H1 (cell line): ENCODE results near the gene PITPNC1. TPM values are rescaled to one million over a fixed set of nuclear protein-coding genes. Genes with fewer than 3 reads are reported as not detected.

ENCODE experiments used
- CTCF ChIA-PET: fragments of 300-600 bp; sonication (Branson Sonifier 250); formaldehyde crosslinking; loops from one replicate; lab custom pipeline; 2021; ENCODE audit not compliant: partially characterized antibody; lab: Charles Lee
- POLR2A ChIA-PET: fragments of 300-600 bp; sonication (Branson Sonifier 250); formaldehyde crosslinking; loops from one replicate; lab custom pipeline; 2021; ENCODE audit warnings: inconsistent platforms; ENCODE audit not compliant: partially characterized antibody; lab: Charles Lee
- DNase-seq, 2 experiments: peaks; one replicate each; pipeline versions ENCODE4 v3.0.0 to v3.0.0-alpha.2; 2010 to 2022; ENCODE audit warnings: low spot score in 2 of 2, low read depth in 1 of 2, mixed read lengths in 1 of 2
- FAIRE-seq: peaks from 2 replicates; lab custom pipeline; 2011; peaks lifted over from hg19 to GRCh38; lab: Jason Lieb, UNC
- H2AFZ ChIP-seq: 2 replicates; pipeline ENCODE4 v1.8.1; 2012; ENCODE audit warnings: low read length, inconsistent platforms
- H2AK5ac ChIP-seq: 2 replicates; pipeline ENCODE4 v1.6.1; 2013; ENCODE audit warnings: low read depth, low read length
- H2BK120ac ChIP-seq: replicated peaks from 2 replicates; pipeline ENCODE3; 2013; ENCODE audit warnings: low read depth, low read length, inconsistent platforms
- H2BK12ac ChIP-seq: 2 replicates; pipeline ENCODE4 v1.6.1; 2013; ENCODE audit warnings: low read depth, low read length
- H2BK15ac ChIP-seq: 2 replicates; pipeline ENCODE4 v1.6.1; 2013; ENCODE audit warnings: low read length
- H2BK20ac ChIP-seq: 2 replicates; pipeline ENCODE4 v1.6.1; 2013; ENCODE audit warnings: low read length
- H2BK5ac ChIP-seq: 2 replicates; pipeline ENCODE4 v1.6.1; 2013; ENCODE audit warnings: low read depth, low read length
- H3K14ac ChIP-seq: 2 replicates; pipeline ENCODE4 v1.6.1; 2013; ENCODE audit warnings: inconsistent platforms; ENCODE audit not compliant: insufficient read length
- H3K18ac ChIP-seq: 2 replicates; pipeline ENCODE4 v1.6.1; 2013; ENCODE audit warnings: low read length; ENCODE audit errors: extremely low read depth
- H3K23ac ChIP-seq: 2 replicates; pipeline ENCODE4 v1.6.1; 2013; ENCODE audit warnings: inconsistent platforms; ENCODE audit not compliant: insufficient read length
- H3K23me2 ChIP-seq: 2 replicates; pipeline ENCODE4 v1.6.1; 2013; ENCODE audit warnings: low read depth, low read length
- H3K27ac ChIP-seq: 2 replicates; pipeline ENCODE4 v1.6.1; 2011; ENCODE audit warnings: low read depth, low read length, inconsistent platforms
- H3K27me3 ChIP-seq, 4 experiments: replicated peaks in 1 of 4; 1 replicate in 1 of 4; 2 replicates in 3 of 4; pipeline versions ENCODE4 v1.6.1 to v1.8.1; 2011 to 2013; ENCODE audit warnings: low read length in 3 of 4, mild to moderate bottlenecking in 3 of 4, inconsistent platforms in 2 of 4, mixed read lengths in 2 of 4, moderate library complexity in 1 of 4; ENCODE audit not compliant: control insufficient read depth in 3 of 4, insufficient read depth in 3 of 4; ENCODE audit errors: extremely low read depth in 1 of 4
- H3K36me3 ChIP-seq, 4 experiments: 2 replicates each; pipeline versions ENCODE4 v1.6.1 to v1.8.1; 2011 to 2013; ENCODE audit warnings: mild to moderate bottlenecking in 4 of 4, low read length in 3 of 4, moderate library complexity in 2 of 4, control low read depth in 1 of 4, inconsistent platforms in 1 of 4; ENCODE audit not compliant: insufficient read depth in 4 of 4, control insufficient read depth in 2 of 4
- H3K4ac ChIP-seq: replicated peaks from 2 replicates; pipeline ENCODE3; 2013; ENCODE audit warnings: low read length, low read depth, mixed read lengths, inconsistent platforms; ENCODE audit not compliant: insufficient read length
- H3K4me1 ChIP-seq, 4 experiments: replicated peaks in 1 of 4; 1 replicate in 1 of 4; 2 replicates in 3 of 4; pipeline versions ENCODE4 v1.6.1 to v1.8.1; 2011 to 2013; ENCODE audit warnings: low read length in 3 of 4, inconsistent platforms in 2 of 4, mixed read lengths in 1 of 4; ENCODE audit not compliant: insufficient read depth in 4 of 4, control insufficient read depth in 3 of 4
- H3K4me2 ChIP-seq, 2 experiments: 2 replicates each; pipeline versions ENCODE4 v1.6.1 to v1.8.1; 2011 to 2013; ENCODE audit warnings: low read depth in 2 of 2, low read length in 2 of 2, control low read depth in 1 of 2, inconsistent platforms in 1 of 2, mild to moderate bottlenecking in 1 of 2; ENCODE audit not compliant: insufficient read depth in 1 of 2
- H3K4me3 ChIP-seq, 4 experiments: fragments of 200-600, 300-600 bp in 1 of 4; sonication (generic), shearing (Covaris generic), sonication (Bioruptor Twin) in 1 of 4; 2 replicates each; pipeline versions ENCODE4 v1.5.1 to v1.8.1; 2011 to 2016; ENCODE audit warnings: low read length in 4 of 4, low read depth in 3 of 4, control low read depth in 2 of 4, inconsistent platforms in 2 of 4, mild to moderate bottlenecking in 2 of 4, mixed read lengths in 1 of 4, moderate library complexity in 1 of 4; ENCODE audit not compliant: insufficient read depth in 2 of 4; ENCODE audit errors: extremely low read depth in 1 of 4
- H3K56ac ChIP-seq: replicated peaks from 2 replicates; pipeline ENCODE3; 2013; ENCODE audit warnings: low read depth, mild to moderate bottlenecking, mixed read lengths, low read length, inconsistent platforms; ENCODE audit not compliant: insufficient read length
- H3K79me1 ChIP-seq: 2 replicates; pipeline ENCODE4 v1.6.1; 2013; ENCODE audit warnings: low read depth, low read length, control low read depth
- H3K79me2 ChIP-seq, 2 experiments: 2 replicates each; pipeline versions ENCODE4 v1.6.1 to v1.8.1; 2012 to 2013; ENCODE audit warnings: low read length in 2 of 2, mild to moderate bottlenecking in 2 of 2, inconsistent platforms in 1 of 2; ENCODE audit not compliant: insufficient read depth in 2 of 2, control insufficient read depth in 1 of 2
- H3K9ac ChIP-seq, 4 experiments: replicated peaks in 1 of 4; 1 replicate in 1 of 4; 2 replicates in 3 of 4; pipeline versions ENCODE4 v1.6.1 to v1.8.1; 2011 to 2013; ENCODE audit warnings: low read depth in 3 of 4, low read length in 3 of 4, control low read depth in 2 of 4, mild to moderate bottlenecking in 2 of 4, moderate library complexity in 2 of 4, inconsistent platforms in 1 of 4; ENCODE audit errors: extremely low read depth in 1 of 4
- H3K9me3 ChIP-seq, 2 experiments: 2 replicates each; pipeline versions ENCODE4 v1.6.1 to v1.8.1; 2012 to 2013; ENCODE audit warnings: mild to moderate bottlenecking in 2 of 2, moderate library complexity in 2 of 2, control low read depth in 1 of 2, inconsistent platforms in 1 of 2, low read depth in 1 of 2, low read length in 1 of 2, mixed read lengths in 1 of 2; ENCODE audit not compliant: insufficient read depth in 2 of 2
- H4K20me1 ChIP-seq, 2 experiments: replicated peaks in 1 of 2; 2 replicates each; pipeline versions ENCODE3 to v1.8.1; 2011 to 2013; ENCODE audit warnings: inconsistent platforms in 2 of 2, low read length in 2 of 2, mild to moderate bottlenecking in 1 of 2; ENCODE audit not compliant: insufficient read depth in 2 of 2, control insufficient read depth in 1 of 2
- H4K5ac ChIP-seq: 2 replicates; pipeline ENCODE4 v1.6.1; 2013; ENCODE audit warnings: low read length, low read depth, mixed read lengths, inconsistent platforms; ENCODE audit not compliant: insufficient read length
- H4K8ac ChIP-seq: 2 replicates; pipeline ENCODE4 v1.8.0; 2013; ENCODE audit warnings: mild to moderate bottlenecking, moderate library complexity, low read length, inconsistent platforms; ENCODE audit not compliant: insufficient read depth; ENCODE audit errors: extremely low read depth
- H4K91ac ChIP-seq: replicated peaks from 2 replicates; pipeline ENCODE3; 2013; ENCODE audit warnings: low read length, mixed read lengths, inconsistent platforms; ENCODE audit not compliant: insufficient read length
- CHD1 ChIP-seq: IDR thresholded peaks from 2 replicates; pipeline ENCODE4 v1.6.1; 2012; ENCODE audit warnings: low read depth, low read length, improper control_type of control experiment
- CTBP2 ChIP-seq: IDR thresholded peaks from 2 replicates; pipeline ENCODE4 v1.7.0; 2011; ENCODE audit warnings: borderline replicate concordance, mild to moderate bottlenecking, moderate library complexity, mixed read lengths, low read length; ENCODE audit not compliant: insufficient read depth, insufficient read length
- EGR1 ChIP-seq: IDR thresholded peaks from 2 replicates; pipeline ENCODE4 v1.6.1; 2011; ENCODE audit warnings: low read depth, low read length, borderline replicate concordance
- EP300 ChIP-seq, 2 experiments: IDR thresholded peaks; 1 replicate in 1 of 2; 2 replicates in 1 of 2; pipeline ENCODE4 v1.6.1; 2011 to 2012; ENCODE audit warnings: low read depth in 2 of 2, low read length in 2 of 2, mild to moderate bottlenecking in 2 of 2, borderline replicate concordance in 1 of 2, inconsistent platforms in 1 of 2, moderate library complexity in 1 of 2
- RBBP5 ChIP-seq: IDR thresholded peaks from 2 replicates; pipeline ENCODE4 v1.7.1; 2012; ENCODE audit warnings: low read depth, mild to moderate bottlenecking, inconsistent platforms, low read length, moderate library complexity, borderline replicate concordance
- RNF2 ChIP-seq: fragments of 200-900, 300-1000 bp; sonication (generic); IDR thresholded peaks from 2 replicates; pipeline ENCODE4 v1.7.1; 2016; ENCODE audit warnings: borderline replicate concordance, low read depth, mild to moderate bottlenecking, antibody characterized with exemption, low read length; ENCODE audit not compliant: poor library complexity, severe bottlenecking; ENCODE audit errors: missing control alignments
- RXRA ChIP-seq: IDR thresholded peaks from 2 replicates; pipeline ENCODE4 v1.6.1; 2011; ENCODE audit warnings: low read depth, mild to moderate bottlenecking, low read length, moderate library complexity; ENCODE audit not compliant: insufficient read depth
- SAP30 ChIP-seq: fragments of 300-600 bp; sonication (generic); IDR thresholded peaks from 2 replicates; pipeline ENCODE4 v1.7.1; 2012; ENCODE audit warnings: low read length, moderate library complexity, mild to moderate bottlenecking, inconsistent platforms; ENCODE audit not compliant: insufficient read depth, insufficient replicate concordance
- SP1 ChIP-seq: IDR thresholded peaks from 2 replicates; pipeline ENCODE4 v1.6.1; 2011; ENCODE audit warnings: low read depth, low read length
- SRF ChIP-seq: IDR thresholded peaks from 2 replicates; pipeline ENCODE4 v1.6.1; 2011; ENCODE audit warnings: mild to moderate bottlenecking, low read depth, low read length, moderate library complexity
- SUZ12 ChIP-seq: fragments of 200-600 bp; sonication (generic); IDR thresholded peaks from 2 replicates; pipeline ENCODE4 v1.6.1; 2012; ENCODE audit warnings: mild to moderate bottlenecking, inconsistent platforms, low read length, moderate library complexity, mixed read lengths
- TAF1 ChIP-seq: IDR thresholded peaks from 2 replicates; pipeline ENCODE4 v1.6.1; 2011; ENCODE audit warnings: mild to moderate bottlenecking, low read depth, low read length
- TEAD4 ChIP-seq: IDR thresholded peaks from 2 replicates; pipeline ENCODE4 v1.6.1; 2012; ENCODE audit warnings: low read depth, low read length, inconsistent platforms, mixed read lengths
- WGBS, 2 experiments: shearing (Covaris generic) in 1 of 2; methylation state at CpG; one replicate each; pipeline versions ENCODE4 v1.1.6 to v1.1.7; 2013 to 2015; ENCODE audit warnings: low lambda C conversion rate in 2 of 2, mixed read lengths in 2 of 2, inconsistent platforms in 1 of 2, low coverage in 1 of 2, missing lambda C conversion rate in 1 of 2; ENCODE audit not compliant: insufficient replicate concordance in 2 of 2, insufficient coverage in 1 of 2, insufficient read length in 1 of 2; ENCODE audit errors: extremely low coverage in 1 of 2, missing lambda C conversion rate in 1 of 2; 5-methylcytosine and 5-hydroxymethylcytosine counted together
- polyA plus RNA-seq, 7 experiments: library from polyadenylated mRNA; depleted of rRNA in 3 of 7; stranded (reverse) in 5 of 7; unstranded in 2 of 7; fragments of >200 nt in 5 of 7; fragments of 200-250 nt in 2 of 7; gene quantifications; 1 replicate in 5 of 7; 2 replicates in 1 of 7; 4 replicates in 1 of 7; pipeline versions ENCODE4 v1.2.1 to v1.2.3, GENCODE V29; 2011 to 2013; ENCODE audit warnings: missing spikeins in 2 of 7, mixed read lengths in 2 of 7
- total RNA-seq: library from RNA; stranded (reverse); fragmentation: NEBNext Ultra II Directional; extraction: Animal tissue kit (Norgen Biotek cat#: 25700); gene quantifications from 2 replicates; pipeline ENCODE4 v1.2.1, GENCODE V29; 2021

The PITPNC1 gene
- total and polyA plus RNA-seq, 2 of the 8 experiments (the other 6 are each of a cell fraction or from before 2014, with no cell fraction given): 17.6 to 54.7 TPM

GRCh38 chr17:67490471-67490870 lies 113.4 kb downstream of the PITPNC1 start:
- H2BK120ac ChIP-seq: no peak overlapping the region
- POLR2A ChIA-PET: interaction anchor here (1.0 to 1.5 kb wide), 2 partner anchors 17 to 111 kb away, joined by 4 read pairs; no protein-coding TSS in a partner anchor
- no peak overlapping the region for H3K23ac ChIP-seq
- no peaks in the 10 kb centered on the region; the same call in 1 of the 2 replicates for H3K23me2 ChIP-seq
- no peak overlapping the region for H3K4ac ChIP-seq
- no peak overlapping the region for H2BK20ac ChIP-seq
- H3K36me3 ChIP-seq: no peaks in the 10 kb centered on the region
- no peak overlapping the region for H3K27ac ChIP-seq
- H3K27me3 ChIP-seq: no peaks in the 10 kb centered on the region
- H4K8ac ChIP-seq: no peak overlapping the region
- 24% methylated on average over 10 of the region's 10 CpGs; no CpG with 5 or more reads in 1 of the 2 experiments for WGBS, 2 experiments
- peak overlapping the region in 2 of 4 experiments; percentile 8 to 10; a peak in 2 of 8 replicates for H3K4me3 ChIP-seq
- H3K18ac ChIP-seq: no peak overlapping the region; the same call in 1 of the 2 replicates
- no peak overlapping the region for H2BK5ac ChIP-seq
- H2AK5ac ChIP-seq: no peak overlapping the region; the same call in 1 of the 2 replicates
- no peak overlapping the region for H2BK15ac ChIP-seq
- CTCF ChIA-PET: interaction anchor here (0.7 to 2.1 kb wide), 10 partner anchors 9 to 140 kb away, joined by 3 to 7 read pairs (median 3); no protein-coding TSS in a partner anchor
- no peak overlapping the region for H3K56ac ChIP-seq
- H4K20me1 ChIP-seq: no peaks in the 10 kb centered on the region
- peaks cover 8% of the 10 kb centered on the region for H3K79me1 ChIP-seq
- peaks cover 3 to 65% of the 10 kb centered on the region in 2 experiments; a peak in 2 of 4 replicates for H3K79me2 ChIP-seq
- peaks cover 7 to 17% (median 11%) of the 10 kb centered on the region in 4 experiments for H3K4me1 ChIP-seq
- H3K4me2 ChIP-seq: peak overlapping the region; percentile 43 to 59
- H3K9me3 ChIP-seq: no peaks in the 10 kb centered on the region
- H3K9ac ChIP-seq: no peak overlapping the region
- H2AFZ ChIP-seq: no peak overlapping the region
- no peak overlapping the region for H3K14ac ChIP-seq
- FAIRE-seq (no peak), DNase-seq (no peak)
- no peak overlapping the region for H4K5ac ChIP-seq
- H2BK12ac ChIP-seq: peak overlapping the region; percentile 23; the same call in 1 of the 2 replicates
- H4K91ac ChIP-seq: no peak overlapping the region
- TF ChIP-seq SP1 (no peak), EGR1 (no peak), RBBP5 (no peak), RNF2 (no peak), TEAD4 (no peak), CTBP2 (no peak), EP300 (IDR thresholded peaks at IDR 0.05; ENCODE audit: borderline replicate concordance in 1 of 2, low read depth in 2 of 2, low read length in 2 of 2) (no peak), CHD1 (no peak), TAF1 (no peak), RXRA (no peak), SRF (no peak), SAP30 (no peak), SUZ12 (no peak)
